BE2C (cell line): Measurements from ENCODE around the gene CD99L2.

Source experiments
- DNase-seq: peaks from one replicate; pipeline ENCODE4 v3.0.0-alpha.2; 2020
- H3K27me3 ChIP-seq: fragments of 250-450 bp; sonication (Bioruptor Pico); 2 replicates; pipeline ENCODE4 v1.5.1; 2020; ENCODE audit warnings: mild to moderate bottlenecking
- H3K36me3 ChIP-seq: fragments of 250-450 bp; sonication (Bioruptor Pico); 2 replicates; pipeline ENCODE4 v1.5.1; 2020; ENCODE audit warnings: mild to moderate bottlenecking
- H3K4me1 ChIP-seq: fragments of 250-450 bp; sonication (Bioruptor Pico); 2 replicates; pipeline ENCODE4 v1.5.1; 2020
- H3K4me3 ChIP-seq: 2 replicates; pipeline ENCODE4 v1.5.1; 2011; ENCODE audit warnings: low read depth, low read length
- H3K9me3 ChIP-seq: fragments of 250-450 bp; sonication (Bioruptor Pico); 2 replicates; pipeline ENCODE4 v1.5.1; 2020
- CTCF ChIP-seq: IDR thresholded peaks from 2 replicates; pipeline ENCODE4 v1.5.1; 2012; ENCODE audit warnings: mild to moderate bottlenecking, low read depth, low read length

CD99L2 gene

GRCh38 chrX:150846130-150846529 lies 52.3 kb downstream of the CD99L2 start:
- Histone ChIP-seq H3K27me3 (no peaks in the 10 kb centered on the region), H3K36me3 (no peaks in the 10 kb centered on the region), H3K4me1 (no peaks in the 10 kb centered on the region), H3K4me3 (no peak overlapping the region), H3K9me3 (no peaks in the 10 kb centered on the region)
- no peak for TF ChIP-seq CTCF
- no peak for DNase-seq

GRCh38 chrX:150845091-150845490 lies 53.4 kb downstream of the CD99L2 start:
- TF ChIP-seq CTCF, result no peak

GRCh38 chrX:150844016-150844415 lies 54.5 kb downstream of the CD99L2 start:
- DNase-seq, result no peak
- Histone ChIP-seq H3K36me3 (no peaks in the 10 kb centered on the region), H3K27me3 (no peaks in the 10 kb centered on the region), H3K4me1 (no peaks in the 10 kb centered on the region), H3K4me3 (no peak overlapping the region), H3K9me3 (no peaks in the 10 kb centered on the region)
- no peak for TF ChIP-seq CTCF

More at GRCh38 chrX:150845091-150845490, 53.4 kb downstream of the CD99L2 start:
- no peaks in the 10 kb centered on the region for H3K9me3 ChIP-seq
- H3K4me3 ChIP-seq, result no peak overlapping the region
- no peaks in the 10 kb centered on the region for H3K27me3 ChIP-seq
- H3K4me1 ChIP-seq, result no peaks in the 10 kb centered on the region
- no peaks in the 10 kb centered on the region for H3K36me3 ChIP-seq
- DNase-seq, result no peak

- no peak for TF ChIP-seq CTCF
- no peaks in the 10 kb centered on the region for H3K9me3 ChIP-seq
- H3K36me3 ChIP-seq, result no peaks in the 10 kb centered on the region
- no peak for DNase-seq
- H3K4me3 ChIP-seq, result no peak overlapping the region
- no peaks in the 10 kb centered on the region for H3K27me3 ChIP-seq
- no peaks in the 10 kb centered on the region for H3K4me1 ChIP-seq
These were observed 56.2 kb downstream of the CD99L2 start for GRCh38 chrX:150842198-150842685.

- H3K4me3 ChIP-seq, result no peak overlapping the region
- no peak for DNase-seq
- no peak for TF ChIP-seq CTCF
- no peaks in the 10 kb centered on the region for H3K36me3 ChIP-seq
- no peaks in the 10 kb centered on the region for H3K27me3 ChIP-seq
- no peaks in the 10 kb centered on the region for H3K9me3 ChIP-seq
- H3K4me1 ChIP-seq, result no peaks in the 10 kb centered on the region
These were observed 56.8 kb downstream of the CD99L2 start for GRCh38 chrX:150841456-150842197.

- no peaks in the 10 kb centered on the region for H3K4me1 ChIP-seq
- no peak for TF ChIP-seq CTCF
- H3K4me3 ChIP-seq, result no peak overlapping the region
- no peaks in the 10 kb centered on the region for H3K9me3 ChIP-seq
- no peaks in the 10 kb centered on the region for H3K27me3 ChIP-seq
- DNase-seq, result no peak
- H3K36me3 ChIP-seq, result no peaks in the 10 kb centered on the region
These were observed 60.6 kb downstream of the CD99L2 start for GRCh38 chrX:150837845-150838244.
